AG09319 (cell line): ENCODE measurements around the gene TLR8.
"Not testable (repeated sequence)": the region's sequence is repeated elsewhere in the genome, so short reads cannot be mapped to it uniquely, and the experiment has no call there.

Source experiments
- DNase-seq: peaks from one replicate; pipeline ENCODE4 v3.0.0-alpha.2; 2010; ENCODE audit warnings: low read depth; ENCODE audit errors: extremely low read depth
- CTCF ChIP-seq: IDR thresholded peaks from 2 replicates; pipeline ENCODE4 v1.5.1; 2011; ENCODE audit warnings: low read depth, mild to moderate bottlenecking, inconsistent platforms, low read length, moderate library complexity

The TLR8 gene

GRCh38 chrX:12958461-12958860 is 52.0 kb downstream of the TLR8 start:
- no peak for DNase-seq
- TF ChIP-seq CTCF = no peak

DNA sequence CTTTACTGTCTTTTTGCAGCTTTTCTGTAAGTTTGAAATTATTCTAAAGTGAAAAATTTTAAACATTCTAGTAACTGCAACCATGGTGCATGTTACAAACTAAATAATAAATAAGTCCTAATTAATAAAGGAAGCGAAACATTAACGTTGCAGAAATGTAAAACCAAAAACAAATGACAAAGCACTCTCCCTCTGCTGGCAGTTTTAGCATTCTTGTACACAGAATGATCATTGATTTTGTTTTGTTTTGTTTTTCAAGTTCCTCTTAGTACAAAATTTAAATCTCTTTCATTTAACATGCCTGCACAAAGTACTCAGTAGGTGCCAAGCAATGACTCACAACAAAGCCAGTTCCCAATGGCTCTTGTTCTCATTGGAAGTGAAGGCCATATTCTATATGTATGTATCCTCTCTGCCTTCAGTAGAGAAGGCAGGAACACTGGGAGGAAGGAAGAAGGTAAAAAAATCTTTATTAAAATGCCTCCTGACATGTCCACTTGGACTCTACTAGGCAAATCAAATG is 54.8 kb downstream of the TLR8 start:
- DNase-seq = no peak
- TF ChIP-seq CTCF = no peak

DNA sequence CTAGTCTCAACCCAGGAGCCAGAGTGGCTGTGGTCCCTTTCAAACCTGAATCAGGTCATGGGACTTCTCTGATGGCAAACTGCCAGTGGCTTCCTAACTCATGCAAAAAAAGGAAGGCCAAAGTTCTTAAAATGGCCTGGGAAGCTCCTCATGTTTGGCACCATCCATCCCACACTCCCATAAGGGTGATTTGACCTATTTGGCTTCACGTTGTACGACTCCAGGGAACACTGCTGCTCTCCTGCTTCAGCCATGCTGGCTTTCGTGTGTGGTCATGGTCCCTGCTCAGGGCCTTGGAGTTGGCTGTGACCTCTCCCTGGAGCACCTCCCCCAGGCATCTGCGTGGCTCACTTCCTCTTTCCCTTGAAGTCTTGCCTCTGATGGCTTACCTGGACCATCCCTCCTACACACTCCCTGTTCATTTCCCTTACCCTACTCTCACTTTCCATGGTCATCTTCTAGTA is 55.7 kb downstream of the TLR8 start:
- no peak for TF ChIP-seq CTCF
- DNase-seq = no peak

GRCh38 chrX:12963210-12963850 is 56.9 kb downstream of the TLR8 start:
- DNase-seq = not testable (repeated sequence)

DNA sequence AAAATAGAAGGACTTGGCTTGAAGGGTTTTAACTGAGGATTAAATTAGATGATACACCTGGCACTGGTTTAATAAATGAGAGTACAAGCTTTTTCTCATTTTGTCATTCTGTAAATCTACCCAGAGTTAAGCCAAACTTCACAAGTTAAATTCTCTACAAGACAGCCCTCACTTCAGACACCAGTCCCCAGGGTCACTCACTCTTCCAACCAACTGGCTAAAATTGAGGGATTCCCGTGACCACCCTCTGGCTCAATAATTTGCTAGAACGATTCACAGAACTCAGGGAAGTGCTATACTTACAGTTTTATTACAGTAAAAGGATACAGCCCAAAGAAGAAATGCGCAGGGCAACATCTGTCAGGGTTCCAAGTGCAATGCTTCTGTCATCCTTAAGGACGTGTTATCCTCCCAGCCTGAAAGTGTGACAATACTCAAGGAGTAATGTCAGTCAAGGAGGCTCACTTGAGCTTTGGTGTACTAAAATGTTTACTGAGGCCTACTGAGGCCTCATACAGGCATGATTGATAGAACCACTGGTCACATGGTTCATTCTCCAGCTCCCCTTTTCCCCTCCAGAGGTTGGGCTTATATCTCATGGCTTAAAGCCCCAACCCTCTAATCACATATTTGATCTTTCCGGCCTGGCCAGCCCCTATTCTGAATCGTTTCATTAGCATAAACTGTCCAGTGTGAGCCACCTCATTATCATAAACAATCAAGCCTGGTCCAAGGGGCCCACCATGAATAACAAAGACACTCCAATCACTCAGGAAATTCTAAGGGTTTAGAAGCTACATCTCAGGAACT is 58.9 kb downstream of the TLR8 start:
- no peak for TF ChIP-seq CTCF
- no peak for DNase-seq

- DNase-seq = no peak
- TF ChIP-seq CTCF = no peak
Observed at GRCh38 chrX:12966151-12966550, 59.7 kb downstream of the TLR8 start.

GRCh38 chrX:12967711-12968465 is 61.5 kb downstream of the TLR8 start:
- DNase-seq = no peak
- no peak for TF ChIP-seq CTCF
